M059J (cell line): ENCODE results near the gene LRRC59. TPM values are rescaled to one million over a fixed set of nuclear protein-coding genes. Genes with fewer than 3 reads are reported as not detected.
"Not testable (repeated sequence)": the region's sequence is repeated elsewhere in the genome, so short reads cannot be mapped to it uniquely, and the experiment has no call there.

Experiments
- DNase-seq: peaks from one replicate; pipeline ENCODE4 v3.0.0-alpha.2; 2012; ENCODE audit warnings: low read depth
- total RNA-seq: library from RNA; depleted of rRNA; stranded (reverse); fragments of >200 nt; shearing (Covaris generic); gene quantifications from 2 replicates; pipeline ENCODE4 v1.2.3, GENCODE V29; 2014; rRNA removed

The LRRC59 gene
- total RNA-seq, 1 experiment from 2014 or later, result 250 TPM

DNA sequence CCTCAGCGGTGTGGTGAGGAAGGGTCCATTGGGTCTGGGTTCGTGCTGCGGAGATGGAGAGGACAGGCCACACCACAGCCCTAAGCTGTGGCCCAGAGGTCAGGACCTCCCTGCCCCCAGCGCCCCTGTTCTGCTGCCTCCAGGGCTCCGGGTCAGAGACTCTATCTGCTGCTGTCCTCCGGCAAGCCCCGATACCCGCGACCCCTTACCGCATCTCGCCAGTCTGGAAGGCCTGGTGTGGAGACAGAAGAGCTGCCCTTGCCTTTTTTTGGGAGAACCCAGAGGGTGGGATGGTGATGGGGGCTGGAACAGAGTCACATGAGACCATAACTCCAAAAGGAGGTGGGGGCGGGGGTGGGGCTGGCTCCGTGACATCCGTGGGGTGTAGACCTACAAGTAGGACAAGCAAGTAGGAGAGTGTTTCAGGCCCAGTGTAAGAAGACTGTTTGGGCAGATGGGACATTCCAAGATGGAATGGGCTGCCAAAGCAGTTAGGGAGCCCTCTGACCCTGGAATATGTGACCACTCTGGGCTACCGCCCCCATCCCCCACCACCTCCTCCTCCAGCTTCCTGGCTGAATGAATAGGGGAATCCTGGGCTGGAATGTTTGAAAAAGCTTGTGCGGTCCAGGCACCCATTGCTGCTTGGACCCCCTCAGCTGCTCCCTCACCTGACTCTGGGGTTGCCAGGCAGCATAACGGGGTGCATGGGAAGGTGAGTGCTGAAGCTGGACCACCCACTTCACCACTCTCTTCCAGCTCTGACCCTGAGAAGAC, 50.0 kb downstream of the LRRC59 start:
- no peak for DNase-seq

DNA sequence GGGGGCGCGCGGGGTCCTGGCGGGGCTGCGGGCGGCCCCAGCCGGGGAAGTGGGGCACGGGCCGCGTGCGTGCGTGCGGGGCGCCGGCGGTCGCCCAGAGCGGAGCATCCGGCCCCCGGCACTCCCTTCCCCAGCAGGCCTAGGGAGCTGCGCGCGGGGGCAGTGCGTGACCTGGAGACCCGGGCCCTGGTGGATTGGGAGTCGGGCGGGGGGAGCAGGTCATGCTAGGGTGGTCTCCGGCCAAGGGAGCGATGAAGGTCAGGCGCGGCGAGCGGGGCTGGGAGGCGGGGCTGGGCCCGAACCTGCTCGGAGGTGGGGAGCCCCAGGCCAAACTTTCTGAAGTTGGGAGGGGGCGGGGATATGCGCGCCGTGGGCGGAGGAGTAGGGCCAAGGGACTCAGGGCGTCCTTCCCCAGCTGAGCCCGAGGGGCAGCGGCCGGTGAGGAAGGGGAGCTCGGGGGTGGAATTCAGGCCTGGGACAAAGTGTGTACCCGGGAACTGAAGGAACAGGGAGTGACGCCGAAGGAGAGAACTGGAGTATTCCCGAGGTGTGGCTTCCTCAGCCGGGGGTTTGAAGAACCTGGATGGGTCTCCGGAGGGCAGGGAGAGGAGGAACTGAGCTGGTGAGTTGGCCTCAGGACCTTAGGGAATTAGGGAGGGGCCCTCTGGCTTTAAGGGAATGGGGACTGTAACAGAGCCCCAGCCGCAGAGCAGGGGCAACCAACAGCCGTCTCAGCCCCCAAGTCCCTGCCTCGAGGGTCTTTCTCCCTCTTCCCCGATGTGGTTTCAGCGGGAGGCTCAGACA, 50.8 kb downstream of the LRRC59 start:
- peak; percentile 40 for DNase-seq

DNA sequence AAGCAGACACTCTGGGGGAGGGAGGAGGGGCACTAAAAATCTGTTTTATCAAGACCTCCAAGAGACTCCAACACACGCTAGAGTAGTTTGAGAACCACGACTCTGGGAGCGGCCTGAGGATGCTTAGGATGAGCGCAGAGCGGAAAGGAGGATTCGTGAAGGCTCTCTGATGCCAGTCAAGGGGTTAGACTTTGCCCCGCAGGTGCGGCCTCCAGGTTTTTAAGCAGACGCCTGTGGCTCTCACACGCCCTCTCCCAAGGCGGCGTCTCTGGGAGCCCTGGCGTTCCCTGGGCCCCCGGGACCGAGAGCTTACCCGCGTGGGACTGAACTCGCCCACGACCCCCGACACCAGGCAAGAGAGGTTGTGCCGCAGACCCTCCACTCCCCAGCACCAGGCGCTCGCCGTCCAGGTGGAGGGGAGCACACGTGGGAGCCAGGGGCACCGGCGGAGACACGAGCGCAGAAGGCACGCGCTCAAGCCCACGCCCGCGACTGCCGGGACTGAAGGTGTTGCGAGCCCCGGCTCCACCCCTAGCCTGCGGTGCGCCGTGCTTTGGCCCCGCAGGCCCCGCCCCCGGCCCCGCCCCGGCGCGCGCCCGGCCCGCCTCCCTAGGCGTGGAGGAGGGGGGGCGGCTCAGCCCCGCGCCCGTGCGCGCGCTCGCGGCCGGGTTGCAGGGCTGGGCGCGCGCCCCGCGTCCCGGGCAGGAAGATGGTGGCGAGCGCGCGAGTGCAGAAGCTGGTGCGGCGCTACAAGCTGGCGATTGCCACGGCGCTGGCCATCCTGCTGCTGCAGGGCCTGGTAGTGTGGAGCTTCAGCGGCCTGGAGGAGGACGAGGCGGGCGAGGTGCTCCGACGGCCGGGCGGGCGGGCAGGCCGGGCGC, 51.7 kb downstream of the LRRC59 start, which contains the start of gene XYLT2:
Gene XYLT2, plus strand, starts transcription at position 695 of the 881 bp plus-strand sequence. Its CDS starts 15 bp downstream, at position 710.
- DNase-seq, result peak; percentile 72

DNA sequence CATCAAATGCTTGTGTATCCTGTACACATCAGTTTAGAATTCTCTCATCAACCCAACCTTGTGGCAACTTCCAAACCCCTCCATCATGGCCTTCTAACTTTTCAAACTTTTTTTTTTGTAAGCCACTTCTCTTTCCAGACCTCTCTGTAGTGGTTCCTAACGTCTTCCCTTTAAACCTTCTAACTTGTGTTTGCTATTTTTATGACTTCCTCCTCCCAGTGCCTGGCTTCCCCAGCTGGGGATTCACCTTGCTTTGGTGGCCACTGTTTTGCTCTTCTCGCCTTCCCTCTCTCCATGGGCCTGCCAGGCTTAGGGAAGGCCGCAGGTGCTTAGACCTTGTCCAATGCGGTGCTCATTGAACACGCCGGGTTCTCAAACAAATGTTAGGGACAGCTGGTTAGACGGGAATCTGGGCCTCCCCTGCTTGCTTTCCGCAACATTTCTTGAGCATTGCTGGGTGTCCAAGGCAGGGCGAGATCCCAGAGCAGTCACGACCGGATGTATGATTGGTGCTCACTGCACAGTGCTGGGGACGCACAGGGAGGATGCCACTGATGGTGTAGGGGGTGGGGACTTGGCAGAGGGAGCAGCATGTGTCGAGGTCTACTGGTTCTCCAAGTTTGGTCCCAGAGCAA, 52.5 kb downstream of the LRRC59 start:
- DNase-seq, result no peak

DNA sequence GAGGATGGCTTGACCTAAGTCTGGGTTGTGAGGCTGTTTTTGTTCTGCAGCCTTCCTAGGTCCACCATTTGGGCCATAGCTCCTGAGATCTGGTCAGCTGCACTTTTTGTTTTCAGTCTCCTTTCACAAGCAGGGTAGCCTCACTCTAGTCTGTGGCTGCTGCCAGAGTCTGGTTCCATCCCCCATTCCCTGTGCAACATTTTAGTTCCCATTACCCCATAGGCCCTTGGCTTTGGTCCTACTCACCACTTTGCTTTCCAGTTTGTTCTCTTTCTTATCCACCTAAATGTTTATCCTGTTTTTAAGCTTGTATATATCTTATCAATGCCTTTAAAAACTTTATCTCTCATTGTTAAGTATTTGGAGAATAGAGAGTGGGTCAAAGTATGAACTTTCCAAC, 57.9 kb downstream of the LRRC59 start:
- DNase-seq, result no peak

DNA sequence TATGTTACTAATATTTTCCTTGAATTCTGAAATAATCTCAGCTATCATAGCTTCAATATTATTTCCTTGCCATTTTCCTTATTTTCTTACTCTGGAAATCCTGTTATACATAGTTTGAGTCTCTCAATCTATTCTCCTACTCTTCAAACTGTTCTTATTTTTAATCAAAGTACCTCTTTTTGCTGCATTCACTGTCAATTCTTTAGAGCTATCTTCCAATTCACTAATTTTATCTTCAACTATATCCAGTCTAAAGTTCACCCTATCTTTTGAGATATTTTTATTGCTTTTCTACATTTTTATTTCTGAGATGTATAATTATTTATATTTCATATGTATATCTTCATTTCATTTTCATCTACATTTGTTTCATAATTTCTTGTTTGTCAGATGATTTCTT, 58.7 kb downstream of the LRRC59 start:
- no peak for DNase-seq

DNA sequence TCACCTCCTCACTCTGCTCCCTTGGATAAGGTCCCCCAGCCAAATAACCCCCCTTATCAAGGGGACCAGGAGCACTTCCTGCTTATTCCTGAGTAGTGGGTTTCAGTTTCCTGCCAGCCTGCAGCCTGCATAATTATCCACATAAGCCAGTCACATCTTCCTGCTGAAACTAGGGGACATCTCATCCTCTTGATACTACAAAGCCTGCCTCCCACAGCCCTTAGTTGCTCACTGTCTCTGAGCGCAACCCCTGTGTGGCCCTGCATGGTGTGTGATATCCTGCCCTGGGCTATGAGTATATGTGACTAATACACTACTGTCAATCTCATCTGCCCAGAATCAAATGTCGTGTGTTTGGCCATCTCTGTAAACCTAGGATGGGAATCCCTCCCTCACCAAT, 59.4 kb downstream of the LRRC59 start:
- DNase-seq, result peak; percentile 37

DNA sequence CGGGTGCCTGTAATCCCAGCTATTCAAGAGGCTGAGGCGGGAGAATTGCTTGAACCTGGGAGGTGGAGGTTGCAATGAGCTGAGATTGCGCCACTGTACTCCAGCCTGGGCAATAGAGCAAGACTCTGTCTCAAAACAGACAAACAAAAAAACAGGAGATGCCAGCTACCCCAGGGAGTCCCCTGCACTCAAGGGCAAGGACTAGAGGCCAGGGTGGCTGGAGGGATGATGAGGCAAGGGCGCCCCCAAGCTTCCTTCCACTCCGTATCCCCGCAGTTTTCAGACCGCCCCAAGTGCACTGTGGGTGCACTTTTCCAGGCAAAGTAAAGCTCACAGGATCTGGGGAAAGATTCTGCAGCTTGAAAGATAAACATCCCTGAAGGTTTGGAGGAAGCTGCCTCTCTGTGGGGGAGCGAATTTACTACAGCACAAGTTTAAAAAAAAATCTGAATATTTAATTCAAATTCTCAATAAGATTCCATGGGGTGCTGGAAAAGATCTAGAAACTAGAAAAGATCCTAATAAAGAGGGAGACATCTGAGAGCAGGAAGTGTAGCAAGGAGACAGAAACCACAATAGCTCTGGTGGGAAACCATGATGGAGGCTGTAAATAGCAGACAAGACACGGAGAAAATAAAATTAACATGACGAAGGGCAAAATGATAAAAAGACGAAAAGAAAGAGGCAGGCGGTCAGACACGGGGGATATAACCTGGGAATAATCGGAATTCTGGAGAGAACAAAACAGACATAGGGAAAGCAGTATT, 63.8 kb downstream of the LRRC59 start:
- DNase-seq, result not testable (repeated sequence)

DNA sequence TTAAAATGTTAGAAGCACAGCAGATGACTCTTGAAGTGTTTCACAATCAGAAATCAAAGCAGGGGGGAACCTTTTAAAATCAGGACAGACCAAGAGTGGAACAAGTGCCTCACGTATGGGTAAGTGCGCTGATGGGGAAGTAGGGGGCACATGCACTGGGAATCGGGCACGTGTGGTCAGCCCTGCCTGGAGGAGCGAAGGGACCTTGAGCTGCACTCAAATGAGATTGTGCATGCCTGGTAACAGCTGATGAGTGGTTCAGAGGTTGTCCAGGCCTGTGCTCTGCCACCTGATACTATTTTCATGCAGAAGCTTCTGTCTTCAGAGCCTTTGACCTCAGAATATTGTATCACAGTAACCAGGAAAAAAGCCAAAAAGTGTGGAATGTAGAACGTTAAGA, 65.1 kb downstream of the LRRC59 start:
- DNase-seq, result no peak

Other genes with a start within 250 kb of the LRRC59 start
- 14.6 and 36.1 TPM in 2 replicates for gene PPP1R9B, start 246.8 kb downstream of the LRRC59 start, total RNA-seq
- gene SGCA, start 231.5 kb downstream of the LRRC59 start, total RNA-seq, result not detected in 2 replicates
- 41.9 and 81.3 TPM in 2 replicates for gene COL1A1, start 195.9 kb downstream of the LRRC59 start, total RNA-seq
- 0.99 and 5.2 TPM in 2 replicates for gene TMEM92, start 123.1 kb downstream of the LRRC59 start, total RNA-seq
- 17.8 and 37.4 TPM in 2 replicates for gene XYLT2, start 51.4 kb downstream of the LRRC59 start, total RNA-seq
- 89.9 and 119 TPM in 2 replicates for gene MRPL27, start 24.3 kb downstream of the LRRC59 start, total RNA-seq
- gene EME1, start 24.3 kb downstream of the LRRC59 start, total RNA-seq, result 6.1 and 9.6 TPM in 2 replicates
- gene ACSF2, start 28.7 kb upstream of the LRRC59 start, total RNA-seq, result 23.4 and 29.1 TPM in 2 replicates
- not detected in 2 replicates for gene CHAD, start 71.4 kb upstream of the LRRC59 start, total RNA-seq
- 9.8 and 14.1 TPM in 2 replicates for gene RSAD1, start 81.3 kb upstream of the LRRC59 start, total RNA-seq
- 0.12 TPM in 1 of 2 replicates, not detected in the other for gene MYCBPAP, start 110.9 kb upstream of the LRRC59 start, total RNA-seq
- 0.74 TPM in 1 of 2 replicates, not detected in the other for gene EPN3, start 135.2 kb upstream of the LRRC59 start, total RNA-seq
- 23.1 and 60.5 TPM in 2 replicates for gene SPATA20, start 149.7 kb upstream of the LRRC59 start, total RNA-seq
- gene CACNA1G, start 163.2 kb upstream of the LRRC59 start, total RNA-seq, result 0.15 TPM in 1 of 2 replicates, not detected in the other
- 9.3 and 13.3 TPM in 2 replicates for gene ABCC3, start 237.4 kb upstream of the LRRC59 start, total RNA-seq